OCI-LY1 (cell line): ENCODE measurements around the gene CUBN.

Experiments used
- EZH2 ChIP-seq: fragments of 200-600 bp; sonication (generic), shearing (Covaris generic); IDR thresholded peaks from 2 replicates; pipeline ENCODE4 v1.8.0; 2017; ENCODE audit warnings: borderline replicate concordance, mixed run types, mild to moderate bottlenecking, antibody characterized with exemption, low read length, moderate library complexity, mixed read lengths
- TF ChIP-seq, protein P1 (sequence below): fragments of 200-600 bp; sonication (generic), shearing (Covaris generic); IDR thresholded peaks from 2 replicates; pipeline ENCODE4 v1.5.1; 2017; ENCODE audit warnings: mild to moderate bottlenecking, antibody characterized with exemption, low read length, moderate library complexity, mixed read lengths

GRCh38 chr10:17101257-17101909 is 28.2 kb downstream of the CUBN start:
- TF ChIP-seq, protein P1, sequence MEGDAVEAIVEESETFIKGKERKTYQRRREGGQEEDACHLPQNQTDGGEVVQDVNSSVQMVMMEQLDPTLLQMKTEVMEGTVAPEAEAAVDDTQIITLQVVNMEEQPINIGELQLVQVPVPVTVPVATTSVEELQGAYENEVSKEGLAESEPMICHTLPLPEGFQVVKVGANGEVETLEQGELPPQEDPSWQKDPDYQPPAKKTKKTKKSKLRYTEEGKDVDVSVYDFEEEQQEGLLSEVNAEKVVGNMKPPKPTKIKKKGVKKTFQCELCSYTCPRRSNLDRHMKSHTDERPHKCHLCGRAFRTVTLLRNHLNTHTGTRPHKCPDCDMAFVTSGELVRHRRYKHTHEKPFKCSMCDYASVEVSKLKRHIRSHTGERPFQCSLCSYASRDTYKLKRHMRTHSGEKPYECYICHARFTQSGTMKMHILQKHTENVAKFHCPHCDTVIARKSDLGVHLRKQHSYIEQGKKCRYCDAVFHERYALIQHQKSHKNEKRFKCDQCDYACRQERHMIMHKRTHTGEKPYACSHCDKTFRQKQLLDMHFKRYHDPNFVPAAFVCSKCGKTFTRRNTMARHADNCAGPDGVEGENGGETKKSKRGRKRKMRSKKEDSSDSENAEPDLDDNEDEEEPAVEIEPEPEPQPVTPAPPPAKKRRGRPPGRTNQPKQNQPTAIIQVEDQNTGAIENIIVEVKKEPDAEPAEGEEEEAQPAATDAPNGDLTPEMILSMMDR = no peak
- no peak for TF ChIP-seq EZH2
